ENCODE data around the gene ORM2. TPM values are rescaled to one million over a fixed set of nuclear protein-coding genes. Genes with fewer than 3 reads are reported as not detected.

ORM2 gene
- not detected in 5 replicates for total RNA-seq (2022; extraction: Qiagen RNA extraction)

DNA sequence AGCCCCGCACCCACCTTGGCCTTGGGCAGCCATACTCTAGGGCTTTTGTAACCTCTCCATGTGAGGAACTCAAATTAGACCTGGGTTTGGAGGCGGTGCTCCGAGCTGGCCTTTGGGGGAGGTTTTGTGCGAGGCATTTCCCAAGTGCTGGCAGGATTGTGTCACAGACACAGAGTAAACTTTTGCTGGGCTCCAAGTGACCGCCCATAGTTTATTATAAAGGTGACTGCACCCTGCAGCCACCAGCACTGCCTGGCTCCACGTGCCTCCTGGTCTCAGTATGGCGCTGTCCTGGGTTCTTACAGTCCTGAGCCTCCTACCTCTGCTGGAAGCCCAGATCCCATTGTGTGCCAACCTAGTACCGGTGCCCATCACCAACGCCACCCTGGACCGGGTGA is at the start of gene ORM2:
Gene ORM2, plus strand, starts transcription at position 245 of the 398 bp plus-strand sequence. Its CDS starts 36 bp downstream, at position 281.

DNA sequence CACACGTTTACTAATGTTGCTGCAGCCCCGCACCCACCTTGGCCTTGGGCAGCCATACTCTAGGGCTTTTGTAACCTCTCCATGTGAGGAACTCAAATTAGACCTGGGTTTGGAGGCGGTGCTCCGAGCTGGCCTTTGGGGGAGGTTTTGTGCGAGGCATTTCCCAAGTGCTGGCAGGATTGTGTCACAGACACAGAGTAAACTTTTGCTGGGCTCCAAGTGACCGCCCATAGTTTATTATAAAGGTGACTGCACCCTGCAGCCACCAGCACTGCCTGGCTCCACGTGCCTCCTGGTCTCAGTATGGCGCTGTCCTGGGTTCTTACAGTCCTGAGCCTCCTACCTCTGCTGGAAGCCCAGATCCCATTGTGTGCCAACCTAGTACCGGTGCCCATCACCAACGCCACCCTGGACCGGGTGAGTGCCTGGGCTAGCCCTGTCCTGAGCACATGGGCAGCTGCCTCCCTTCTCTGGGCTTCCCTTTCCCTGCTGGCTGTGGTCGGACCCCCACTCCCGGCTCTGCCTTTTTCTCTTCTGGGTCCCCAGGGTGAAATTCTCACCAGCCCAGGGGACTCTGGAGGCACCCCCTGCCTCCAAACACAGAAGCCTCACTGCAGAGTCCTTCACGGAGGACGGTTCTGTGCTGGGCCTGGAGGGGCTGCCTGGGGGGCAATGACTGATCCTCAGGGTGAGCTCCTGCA is 6.7 kb upstream of the ORM2 start, which contains the start of gene ORM1:
Gene ORM1, plus strand, starts transcription at position 268 of the 701 bp plus-strand sequence. Its CDS starts 36 bp downstream, at position 304.

Other genes with a start within 250 kb of the ORM2 start
- gene KIF12, start 230.6 kb upstream of the ORM2 start, total RNA-seq (2022; extraction: Qiagen RNA extraction) = 1.3 to 1.9 TPM (median 1.5 TPM) in 5 replicates
- gene COL27A1, start 174.3 kb upstream of the ORM2 start, total RNA-seq (2022; extraction: Qiagen RNA extraction) = 7.5 to 10.7 TPM (median 8.2 TPM) in 5 replicates
- gene ORM1, start 6.8 kb upstream of the ORM2 start, total RNA-seq (2022; extraction: Qiagen RNA extraction) = not detected in 5 replicates
- 6.8 to 7.7 TPM (median 7.2 TPM) in 5 replicates for gene AKNA, start 58.1 kb downstream of the ORM2 start, total RNA-seq (2022; extraction: Qiagen RNA extraction)
- 5.6 to 7.9 TPM (median 7.8 TPM) in 5 replicates for gene WHRN, start 175.6 kb downstream of the ORM2 start, total RNA-seq (2022; extraction: Qiagen RNA extraction)

Data from A549 treated with AZD2906 at 1 μM for 4 hours (cell line).